ENCODE results near the gene TMA7. TPM values are rescaled to one million over a fixed set of nuclear protein-coding genes. Genes with fewer than 3 reads are reported as not detected.

Gene TMA7
- polyA plus RNA-seq, 10 donors, result 146 to 239 (median 178) TPM

DNA sequence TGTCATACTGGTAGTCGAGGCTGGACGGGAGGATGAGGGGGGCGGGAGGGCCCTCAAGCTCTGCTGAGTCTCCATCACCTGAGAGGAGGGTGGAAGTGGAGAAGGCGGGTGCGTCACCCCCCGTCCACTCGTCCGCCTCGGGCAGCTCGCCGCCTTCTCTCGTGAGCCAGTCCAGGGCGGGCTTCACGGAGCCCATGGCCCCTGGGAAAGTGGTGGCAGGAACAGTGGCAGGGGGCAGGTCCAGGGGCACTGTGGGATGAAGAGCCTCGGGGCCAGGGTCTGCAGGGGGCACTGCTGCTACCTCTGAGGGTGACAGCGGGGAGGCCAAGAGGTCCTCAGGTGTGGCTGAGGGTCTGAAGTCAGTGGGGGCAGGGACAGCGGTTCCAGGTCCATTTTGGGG lies 20.5 kb upstream of the TMA7 start:
- no peak for DNase-seq

DNA sequence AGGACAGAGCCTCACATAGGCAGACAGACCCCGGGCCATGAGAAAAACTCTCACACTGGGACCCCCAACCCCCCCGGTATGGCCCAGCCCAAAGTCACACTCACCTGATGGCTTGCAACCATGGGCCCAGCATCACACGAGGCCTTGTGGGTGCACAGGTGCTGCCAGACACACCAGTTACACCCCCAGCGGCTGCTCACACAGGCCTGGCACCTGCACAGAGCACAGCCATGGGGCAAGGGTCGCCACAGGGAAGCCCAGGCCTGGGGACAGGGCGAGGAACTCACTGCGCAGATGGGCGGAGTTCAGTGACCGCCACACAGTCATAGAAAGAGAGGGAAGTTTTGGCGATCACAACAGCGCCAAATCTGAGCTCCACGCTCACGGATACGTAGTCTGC lies 19.5 kb upstream of the TMA7 start:
- no peak for DNase-seq

DNA sequence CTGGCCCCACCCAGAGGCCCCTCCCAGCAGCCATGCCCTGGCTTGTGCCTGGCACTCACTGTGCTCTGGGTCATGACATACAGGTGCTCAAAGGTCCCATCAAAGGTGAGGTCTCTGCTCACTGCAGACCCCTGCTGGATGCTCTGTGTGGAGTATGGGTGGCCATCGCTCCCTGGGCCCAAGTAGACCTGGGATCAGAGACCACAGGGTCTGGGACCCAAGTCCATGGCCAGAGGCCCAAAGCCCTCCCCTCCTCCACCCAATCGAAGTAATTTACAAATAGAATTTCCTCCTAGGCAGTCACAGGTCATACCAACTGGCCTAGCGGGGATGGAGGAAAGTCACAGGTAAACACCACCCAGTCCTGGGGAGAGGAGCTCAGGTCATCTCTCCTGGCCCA lies 17.8 kb upstream of the TMA7 start:
- no peak for DNase-seq

DNA sequence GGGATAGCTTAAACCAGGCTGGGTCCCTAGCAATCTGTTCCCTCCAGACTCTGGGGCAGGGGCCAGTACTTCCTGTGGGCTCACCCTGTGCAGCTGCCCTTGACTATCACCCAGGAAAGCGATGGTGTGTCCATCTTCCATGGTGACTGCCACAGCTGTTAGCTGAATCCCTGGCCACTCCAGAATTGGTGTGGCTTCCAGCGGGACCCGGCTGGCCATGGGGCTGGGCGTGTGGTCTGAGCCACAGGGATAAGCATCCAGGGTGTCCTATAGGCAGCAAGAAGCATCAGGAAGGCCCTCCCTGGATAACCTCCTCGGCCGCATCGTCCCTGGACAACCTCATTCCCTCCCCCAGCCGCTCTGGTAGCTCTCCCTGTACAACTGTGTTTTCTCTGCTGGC lies 17.4 kb upstream of the TMA7 start:
- no peak for DNase-seq

DNA sequence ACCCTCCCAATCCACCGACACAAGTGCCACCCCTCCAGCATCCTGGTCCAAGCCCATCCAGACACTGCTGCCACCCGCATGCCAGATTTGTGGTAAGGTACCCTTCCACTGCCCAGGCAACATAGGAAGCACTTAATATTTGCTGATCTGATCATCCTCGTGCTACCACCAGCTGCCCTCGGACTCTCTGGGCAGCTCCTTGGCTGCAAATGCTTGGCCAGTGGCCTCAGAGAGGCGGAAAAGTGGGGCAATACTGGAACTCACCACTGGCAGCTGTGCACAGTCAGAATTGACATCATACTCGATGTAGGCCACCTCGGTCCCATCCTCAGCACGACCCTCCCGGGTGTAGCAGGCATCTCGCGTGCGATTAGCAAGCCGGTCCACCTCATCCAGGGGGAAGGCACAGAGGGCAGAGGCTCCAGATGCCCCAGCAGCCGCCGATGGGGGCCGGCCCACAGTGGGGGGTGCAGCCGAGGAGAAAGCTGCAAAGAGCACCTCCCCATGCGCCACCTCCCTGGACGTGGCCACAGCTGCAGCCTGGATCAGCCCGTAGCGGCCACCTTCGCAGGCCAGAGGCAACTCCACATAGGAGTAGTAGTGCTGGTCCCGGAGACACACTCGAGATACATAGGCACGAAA lies 16.7 kb upstream of the TMA7 start:
- no peak for DNase-seq

DNA sequence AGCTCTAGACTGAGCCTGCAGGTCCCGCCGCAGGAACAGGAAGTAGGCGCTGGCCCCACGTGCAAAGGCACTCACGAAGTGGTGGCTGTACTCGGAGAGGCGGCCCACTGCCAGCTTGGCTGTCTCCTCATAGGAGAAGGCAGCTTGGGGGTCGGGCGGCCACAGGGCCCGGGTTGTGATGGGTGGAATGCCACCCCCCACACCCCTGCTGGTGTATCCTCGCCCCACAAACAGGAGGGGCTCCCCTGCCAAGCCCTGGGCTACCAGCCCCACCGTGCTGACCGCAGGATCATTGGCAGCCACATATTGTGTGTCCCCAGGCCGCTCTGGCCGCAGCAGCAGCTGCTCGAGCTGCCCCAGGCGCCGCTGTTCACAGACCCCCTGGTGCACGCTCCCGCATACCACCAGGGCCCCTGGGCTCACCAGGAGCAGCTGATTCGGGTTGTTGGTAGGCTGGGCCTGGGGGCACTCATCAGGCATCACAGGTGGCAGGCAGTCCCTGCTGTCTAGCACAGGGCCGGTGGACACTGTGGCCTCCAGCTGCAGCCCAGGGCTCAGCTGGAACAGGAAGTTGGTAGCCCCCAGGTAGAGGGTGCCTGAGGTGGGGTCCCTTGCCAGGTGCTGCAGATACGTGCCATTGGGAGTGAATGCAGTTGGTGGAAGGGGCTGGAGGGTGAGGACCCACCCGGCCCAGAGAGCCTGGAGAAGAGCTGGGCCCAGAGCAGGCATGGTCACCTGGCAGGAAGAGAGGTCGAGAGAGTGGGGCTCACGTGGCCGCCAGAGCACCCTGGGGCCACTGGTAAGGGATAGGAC lies 16.0 kb upstream of the TMA7 start:
- no peak for DNase-seq

DNA sequence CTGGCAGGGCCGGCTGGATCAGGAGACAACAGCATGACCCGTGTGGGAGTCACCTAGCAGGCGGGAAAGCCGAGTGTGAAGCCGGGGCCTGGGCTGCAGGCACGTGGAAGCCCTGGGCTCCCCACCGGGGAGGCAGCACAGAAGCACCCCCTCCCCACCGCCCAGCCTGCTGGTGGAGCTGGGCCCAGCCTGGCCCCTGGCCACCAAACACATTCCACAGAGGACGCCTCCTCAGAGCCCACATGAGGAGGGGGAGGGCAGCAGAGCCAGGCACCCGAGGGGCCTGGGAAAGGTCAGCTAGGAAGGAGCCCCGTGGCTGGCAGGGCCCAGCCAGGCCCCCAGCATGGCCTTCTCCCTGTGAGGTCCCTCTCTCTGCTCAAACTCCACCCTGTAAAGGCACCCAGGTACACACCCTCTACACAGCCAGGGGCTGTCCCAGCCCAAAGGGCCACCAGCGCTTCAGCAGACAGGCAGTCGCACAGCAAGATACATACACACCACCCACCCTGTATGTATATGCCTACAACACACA lies 14.7 kb upstream of the TMA7 start:
- no peak for DNase-seq

DNA sequence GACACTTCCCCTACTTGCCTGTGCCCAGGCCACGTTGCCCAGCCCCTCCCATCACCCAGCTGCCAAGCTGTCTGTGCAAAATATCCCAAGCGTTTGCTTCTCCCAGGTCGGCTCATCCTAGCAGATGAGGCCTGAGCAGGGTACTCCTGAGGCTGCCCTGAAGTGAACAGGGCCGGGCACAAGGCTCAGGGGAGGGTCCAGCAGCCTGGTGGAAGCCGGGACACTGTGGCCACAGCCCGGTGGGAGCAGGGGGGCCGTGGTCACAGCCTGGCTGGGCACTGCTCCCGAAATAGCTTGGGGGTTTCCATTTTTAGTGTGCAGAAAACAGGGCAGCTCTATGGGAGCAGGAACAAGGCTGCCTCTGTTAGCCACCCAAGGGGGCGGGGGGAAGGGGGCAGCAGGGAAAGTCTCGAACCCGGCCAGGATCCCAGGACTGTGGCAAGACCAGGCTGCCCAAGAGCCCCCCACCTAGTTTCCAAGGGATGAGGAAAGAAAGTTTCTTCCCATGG lies 13.6 kb upstream of the TMA7 start:
- DNase-seq, result no peak

DNA sequence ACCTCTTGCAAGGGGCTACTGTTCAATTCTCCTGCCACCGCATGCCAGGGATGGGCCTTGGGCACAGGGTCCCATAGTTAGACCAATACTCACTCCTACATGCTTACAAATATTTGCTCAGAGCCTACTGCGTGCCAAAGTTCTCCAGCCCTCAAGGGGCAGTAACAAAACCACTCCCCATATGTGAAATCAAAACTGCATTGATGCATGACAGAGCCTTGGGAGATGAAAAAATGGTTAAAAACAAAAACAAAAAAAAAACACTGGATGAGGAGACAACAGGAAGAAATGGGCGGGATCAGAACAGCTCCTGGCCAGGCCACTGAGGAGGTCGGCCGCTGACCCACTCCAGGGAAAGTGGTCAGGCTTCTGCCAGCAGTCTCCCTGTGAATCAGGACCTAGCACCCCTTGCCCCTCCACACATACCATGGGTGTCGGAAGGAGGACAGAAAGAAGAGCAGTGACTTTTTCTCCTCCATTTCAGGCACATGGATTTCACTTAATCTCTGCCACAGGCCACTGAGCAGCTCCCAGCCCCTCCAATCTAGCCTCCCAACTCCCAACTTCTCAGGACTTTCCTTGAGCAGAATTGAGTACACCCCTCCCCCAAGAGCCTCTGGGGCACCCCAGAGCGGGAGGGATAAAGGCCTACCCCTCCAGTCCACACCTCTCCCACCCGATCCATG lies 13.0 kb upstream of the TMA7 start:
- no peak for DNase-seq

DNA sequence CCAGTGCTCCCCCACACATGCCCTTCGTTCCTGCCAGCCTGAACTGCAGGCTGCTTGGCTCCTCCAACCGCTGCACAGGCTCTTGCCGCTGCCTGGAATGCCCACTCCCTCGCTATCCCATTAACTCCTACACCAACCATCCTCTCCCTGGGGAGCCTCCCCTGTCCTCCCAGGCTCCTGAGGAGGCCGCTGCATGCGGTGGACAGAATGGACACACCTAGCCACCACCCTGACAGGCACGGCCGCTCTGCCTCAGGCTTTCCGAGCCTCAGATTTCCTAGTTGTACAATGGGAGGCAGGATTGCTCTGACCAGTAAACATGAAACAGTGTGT lies 12.5 kb upstream of the TMA7 start:
- no peak for DNase-seq

DNA sequence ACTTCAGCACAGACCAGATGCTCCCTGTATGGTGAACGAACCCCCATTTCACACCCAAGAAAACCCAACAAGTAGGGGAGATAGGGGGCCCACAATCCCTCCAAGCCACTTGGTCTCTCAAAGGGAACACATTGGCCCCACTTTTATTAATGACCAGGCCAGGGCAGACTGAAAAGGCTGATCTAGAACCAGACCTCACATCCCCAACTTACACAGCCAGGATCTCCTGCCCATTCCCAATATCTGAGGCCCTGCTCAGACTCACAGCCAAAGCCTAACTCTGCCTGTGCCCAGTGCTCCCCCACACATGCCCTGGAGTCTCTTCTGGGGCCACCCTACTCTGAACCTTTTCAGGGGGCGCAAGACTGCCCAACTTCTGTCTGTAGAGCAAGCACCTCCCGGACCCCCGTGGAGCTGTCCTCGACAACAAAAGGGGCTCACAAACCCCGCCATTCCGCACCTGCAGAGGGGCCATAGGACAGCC lies 11.9 kb upstream of the TMA7 start:
- no peak for DNase-seq

DNA sequence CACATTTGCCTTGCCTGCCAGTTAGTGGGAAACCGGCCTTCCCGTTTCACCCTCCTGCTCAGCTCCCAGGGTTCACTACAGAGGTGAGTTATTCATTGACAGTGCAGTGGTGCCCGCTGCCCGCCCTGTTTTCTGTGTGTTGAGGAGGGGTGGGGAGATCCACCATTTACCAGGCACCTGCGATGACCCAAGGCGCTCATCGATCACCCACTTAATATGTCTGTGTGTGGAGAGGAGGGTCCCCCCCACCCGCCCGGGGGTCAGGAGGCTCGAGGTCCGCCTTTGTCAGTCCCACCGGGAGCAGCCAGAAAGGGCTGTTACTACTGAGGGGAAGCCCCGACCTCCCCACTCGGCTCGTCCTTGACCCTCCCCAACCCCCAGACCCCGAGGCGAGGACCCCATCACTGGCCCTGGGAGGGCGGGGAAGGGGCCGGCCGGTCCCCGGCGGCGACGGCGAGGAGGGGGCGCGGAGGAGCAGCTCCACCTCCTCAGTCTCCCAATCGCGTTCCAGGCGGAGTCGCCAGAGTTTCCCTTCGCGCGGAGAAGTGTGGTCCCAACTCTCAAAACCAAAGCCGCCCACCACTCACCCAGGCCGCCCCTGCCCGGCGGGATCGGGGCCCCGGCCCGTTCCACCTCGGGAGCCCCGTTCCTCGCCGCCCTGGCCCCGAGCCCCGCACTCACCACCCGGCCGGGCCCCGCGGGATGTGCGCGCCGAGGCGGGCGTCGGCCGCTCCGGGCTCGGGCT lies 11.3 kb upstream of the TMA7 start:
- peak in 2 of 3 donors; percentile 69 to 86 for DNase-seq

DNA sequence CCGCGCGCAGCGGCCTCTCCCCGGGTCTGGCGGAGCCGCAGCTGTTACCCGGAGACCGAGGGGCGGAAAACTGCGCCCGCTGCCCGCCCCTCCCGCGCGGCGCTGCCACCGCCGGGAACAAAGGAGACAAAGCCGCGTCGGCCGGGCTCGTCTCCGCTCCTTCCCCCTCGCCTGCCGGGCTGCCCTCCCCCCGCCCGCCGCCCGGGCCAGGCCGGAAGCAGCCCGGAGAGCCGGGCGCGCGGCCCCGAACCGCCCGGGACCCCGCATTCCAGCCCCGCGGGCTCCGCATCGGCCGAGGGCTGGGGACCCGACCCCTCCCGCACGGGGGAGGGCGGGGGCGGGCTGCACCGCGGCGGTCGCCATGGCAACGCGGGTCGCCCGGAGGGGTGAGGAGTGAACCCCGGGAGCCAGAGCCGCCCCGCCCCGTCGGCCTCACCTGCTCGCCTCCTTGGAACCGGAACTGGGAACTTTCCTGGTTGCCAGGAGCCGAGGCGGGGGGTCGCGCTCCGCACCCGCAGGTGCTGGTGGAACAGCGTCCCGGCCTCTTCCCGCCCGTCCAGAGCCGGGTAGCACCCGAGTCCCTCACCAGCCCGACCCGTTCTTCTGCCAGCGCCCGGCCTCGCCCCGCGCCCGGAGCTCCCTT lies 10.6 kb upstream of the TMA7 start:
- peak in 1 of 3 donors; percentile 36 for DNase-seq

DNA sequence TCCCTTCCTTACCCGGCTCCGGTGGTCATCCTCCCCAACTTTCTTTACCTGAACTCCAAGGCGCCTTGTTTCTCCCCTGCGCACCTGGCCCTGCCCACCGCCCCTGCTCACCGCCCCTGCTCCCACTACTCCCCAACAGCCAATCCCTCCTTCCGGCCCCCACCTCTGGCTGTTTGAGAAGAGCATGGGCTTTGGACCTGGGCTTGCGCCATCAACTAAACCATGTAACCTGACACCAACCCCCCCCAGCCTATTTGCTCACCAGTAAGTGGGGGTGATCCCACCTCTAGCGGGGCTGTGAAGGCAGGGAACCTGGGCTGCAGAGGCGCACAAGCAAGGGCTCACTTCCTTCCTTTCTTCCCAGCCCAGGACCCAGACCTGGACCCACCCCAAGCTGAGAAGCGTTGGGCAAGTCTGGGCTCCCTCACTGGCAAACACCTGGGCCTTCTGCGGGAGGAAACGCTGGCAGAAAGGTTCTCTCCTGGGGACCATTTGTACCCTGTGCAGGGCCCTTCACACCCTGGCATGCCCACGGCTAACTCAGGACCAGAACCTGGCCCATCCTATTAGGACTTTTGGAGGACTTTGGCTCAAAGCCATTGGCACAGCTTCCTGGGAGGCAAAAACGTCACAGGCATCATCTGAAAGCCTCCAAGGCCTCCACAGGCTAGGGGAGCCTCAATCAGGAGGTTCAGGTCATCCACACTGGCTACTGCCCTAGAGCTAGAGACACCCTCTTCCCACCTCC lies 9.9 kb upstream of the TMA7 start, which contains the start of gene PLXNB1:
TSS of gene PLXNB1 (minus strand) at position 127 of the 748 bp plus-strand sequence. CDS start 5,475 bp downstream, outside the sequence.
- peak in 2 of 3 donors; percentile 39 to 62 for DNase-seq

DNA sequence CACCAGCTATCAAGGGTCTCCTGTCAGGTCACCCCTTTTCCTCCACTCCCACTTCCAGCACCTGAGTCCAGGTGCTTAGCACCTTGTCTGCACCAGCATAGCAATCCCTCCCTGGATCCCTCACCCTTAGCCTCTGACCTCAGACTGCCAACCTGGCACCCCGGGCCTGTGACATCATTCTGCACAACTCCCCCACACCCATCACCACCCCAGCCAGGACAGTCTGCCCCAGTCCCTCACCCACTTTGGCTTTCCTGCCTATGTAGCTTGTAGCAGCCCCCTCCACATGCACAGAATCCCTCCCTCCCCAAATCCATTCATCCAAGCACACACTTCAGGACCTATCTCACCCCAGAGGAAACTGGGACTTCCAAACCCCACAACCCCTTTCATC lies 9.4 kb upstream of the TMA7 start:
- DNase-seq, result no peak

DNA sequence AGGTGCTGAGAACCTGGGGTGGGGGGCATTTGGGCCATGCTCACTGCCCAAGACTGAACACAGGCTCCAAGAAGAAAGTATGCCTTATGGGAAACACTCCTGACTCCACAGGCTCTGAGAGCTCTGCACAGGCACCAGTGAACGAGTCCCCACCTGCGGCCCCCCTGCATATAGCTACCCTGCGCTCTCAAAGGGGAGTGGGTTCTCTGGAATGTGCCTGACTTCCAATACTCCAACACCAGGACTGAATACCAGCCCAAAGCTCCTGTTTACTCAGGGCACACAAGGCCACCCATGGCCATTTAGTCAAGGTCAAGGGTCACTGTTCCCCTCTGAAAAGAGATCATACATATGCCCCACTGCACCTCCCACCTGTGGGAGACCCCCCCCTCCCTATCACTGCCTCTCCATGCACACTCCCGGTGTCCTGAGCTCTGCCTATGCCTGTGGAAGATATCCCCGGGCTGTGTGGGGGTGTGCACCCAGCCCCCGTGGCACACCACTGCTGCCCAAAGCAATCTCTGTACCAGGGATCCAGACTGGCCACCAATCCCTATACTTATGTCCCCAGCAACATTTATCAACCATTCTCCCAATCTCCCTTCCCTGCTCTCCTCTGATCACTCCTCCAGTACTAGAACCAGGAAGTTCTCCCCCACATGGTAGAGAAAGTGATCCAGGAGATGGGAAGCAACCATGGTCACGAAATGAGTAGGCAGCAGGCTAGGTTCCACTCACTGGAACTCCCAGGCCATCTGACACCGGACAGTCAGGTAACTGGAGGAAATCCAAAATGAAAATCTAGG lies 8.6 kb upstream of the TMA7 start:
- DNase-seq, result no peak

DNA sequence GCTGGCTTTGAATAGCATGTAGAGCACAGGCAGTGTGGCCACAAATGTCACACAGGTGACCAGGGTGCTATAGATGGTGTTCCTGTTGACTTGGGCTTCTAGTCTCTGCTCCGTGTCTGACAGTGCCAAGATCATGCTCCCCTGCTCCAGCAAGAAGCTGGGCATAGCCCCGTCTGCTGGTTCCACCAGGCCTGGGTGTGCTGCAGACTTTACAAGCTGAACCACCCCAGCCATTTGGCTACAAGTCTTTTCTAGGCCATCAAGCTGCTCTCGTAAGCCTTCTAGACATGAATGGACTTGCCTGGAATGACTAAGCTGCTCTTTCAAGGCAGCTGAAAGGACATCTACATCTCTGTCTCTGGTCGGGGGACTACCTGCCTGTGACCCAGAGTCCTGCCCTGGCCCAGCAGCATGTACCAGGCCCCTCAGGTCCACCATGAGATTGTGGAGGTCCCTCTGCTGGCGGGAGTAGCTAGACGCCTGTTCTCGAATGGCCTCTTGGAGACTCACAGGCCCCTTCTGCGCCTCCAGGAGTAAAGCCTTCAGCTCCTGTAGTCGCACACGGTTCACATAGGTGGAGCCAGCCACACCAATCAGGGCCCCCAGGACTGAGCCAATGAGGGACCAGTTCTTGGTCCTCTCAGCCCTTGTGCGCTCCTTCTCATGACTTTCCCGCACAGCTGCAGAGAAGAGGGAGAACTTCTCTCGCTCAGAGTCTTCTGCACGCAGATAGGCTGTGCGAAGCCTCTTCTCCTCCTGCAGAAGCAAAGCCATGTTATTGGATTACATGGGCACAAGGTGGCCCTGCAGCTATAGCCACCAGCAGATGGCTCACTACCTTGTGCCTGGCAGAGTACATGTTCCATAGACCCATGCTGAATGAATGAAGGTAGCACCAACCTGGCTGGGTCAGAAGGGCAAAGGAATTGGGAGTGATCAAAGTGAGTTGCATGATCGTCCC lies 7.4 kb upstream of the TMA7 start:
- no peak for DNase-seq

DNA sequence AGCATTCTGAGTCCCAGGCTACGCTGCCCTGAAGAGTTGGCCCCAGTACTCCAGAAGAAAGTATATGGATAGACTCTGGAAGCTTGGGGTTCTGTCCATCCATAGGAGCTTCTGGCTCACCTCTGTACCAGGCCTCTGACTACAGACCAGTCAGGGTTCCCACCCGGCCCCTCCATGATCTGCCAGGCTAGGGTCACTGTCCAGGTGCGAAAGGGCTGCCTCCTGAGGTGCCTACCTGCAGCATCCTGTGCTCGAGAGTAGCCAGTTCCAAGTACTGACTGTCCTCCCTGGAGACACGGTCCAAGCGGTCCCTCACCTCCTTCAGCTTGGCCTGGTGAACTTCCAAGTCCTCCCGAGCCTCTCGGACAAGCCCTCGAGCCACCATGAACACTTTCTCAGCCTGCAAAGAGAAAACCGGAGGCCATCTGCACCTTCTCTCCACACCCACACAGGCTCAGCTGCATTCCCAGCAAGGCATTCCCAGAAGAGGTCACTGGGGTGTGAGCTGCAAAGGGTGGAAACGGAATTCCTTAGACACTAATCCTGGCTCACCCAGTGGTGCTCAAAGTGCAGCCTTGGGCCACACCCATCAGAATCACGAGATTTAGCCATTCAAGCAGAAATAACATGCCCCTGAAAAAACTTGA lies 6.5 kb upstream of the TMA7 start:
- DNase-seq, result no peak

Data from muscle of back (tissue), 11 donors.